ENCODE results near the gene TSPAN5.
"Not testable (repeated sequence)": the region's sequence is repeated elsewhere in the genome, so short reads cannot be mapped to it uniquely, and the experiment has no call there.

TSPAN5 gene

GRCh38 chr4:98658287-98659105, at the start of gene TSPAN5:
Gene TSPAN5 (minus strand): TSS chr4:98658611.
- DNase-seq = peak; percentile 85

GRCh38 chr4:98706935-98707334, 48.5 kb upstream of the TSPAN5 start:
- DNase-seq = no peak

GRCh38 chr4:98706200-98706813, 47.9 kb upstream of the TSPAN5 start:
- no peak for DNase-seq

- not testable (repeated sequence) for DNase-seq
Measured at GRCh38 chr4:98705586-98705985, 47.2 kb upstream of the TSPAN5 start.

- DNase-seq = no peak
Measured at GRCh38 chr4:98700656-98701055, 42.2 kb upstream of the TSPAN5 start.

GRCh38 chr4:98694076-98694475, 35.7 kb upstream of the TSPAN5 start:
- DNase-seq = no peak

GRCh38 chr4:98692411-98692810, 34.0 kb upstream of the TSPAN5 start:
- DNase-seq = no peak

- no peak for DNase-seq
Measured at GRCh38 chr4:98691588-98691987, 33.2 kb upstream of the TSPAN5 start.

- DNase-seq = no peak
Measured at GRCh38 chr4:98689507-98690174, 31.2 kb upstream of the TSPAN5 start.

GRCh38 chr4:98688411-98689290, 30.2 kb upstream of the TSPAN5 start:
- DNase-seq = no peak

- DNase-seq = no peak
Measured at GRCh38 chr4:98687876-98688275, 29.5 kb upstream of the TSPAN5 start.

GRCh38 chr4:98686847-98687246, 28.4 kb upstream of the TSPAN5 start:
- no peak for DNase-seq

GRCh38 chr4:98686043-98686707, 27.8 kb upstream of the TSPAN5 start:
- DNase-seq = no peak

GRCh38 chr4:98685225-98686042, 27.0 kb upstream of the TSPAN5 start:
- no peak for DNase-seq

- no peak for DNase-seq
Measured at GRCh38 chr4:98682719-98683118, 24.3 kb upstream of the TSPAN5 start.

GRCh38 chr4:98680806-98681205, 22.4 kb upstream of the TSPAN5 start:
- no peak for DNase-seq

GRCh38 chr4:98679738-98680137, 21.3 kb upstream of the TSPAN5 start:
- no peak for DNase-seq

- no peak for DNase-seq
Measured at GRCh38 chr4:98677799-98678198, 19.4 kb upstream of the TSPAN5 start.

GRCh38 chr4:98674404-98675173, 16.2 kb upstream of the TSPAN5 start:
- DNase-seq = no peak

GRCh38 chr4:98673978-98674377, 15.6 kb upstream of the TSPAN5 start:
- DNase-seq = no peak

- DNase-seq = no peak
Measured at GRCh38 chr4:98673288-98673644, 14.9 kb upstream of the TSPAN5 start.

Data from COR-L47 (cell line).